Spleen (tissue), 11 donors: ENCODE data around the gene DNASE1L2. TPM values are rescaled to one million over a fixed set of nuclear protein-coding genes. Genes with fewer than 3 reads are reported as not detected.
"Not testable (repeated sequence)": the region's sequence is repeated elsewhere in the genome, so short reads cannot be mapped to it uniquely, and the experiment has no call there.

Experiments
- DNase-seq: peaks from one replicate; pipeline ENCODE4 v3.0.0-alpha.2; 2020
- H3K27ac ChIP-seq, 8 donors: fragments of 200-600 bp; sonication (generic) in 7 of 8; 1 replicate in 4 of 8; 2 replicates in 4 of 8; pipeline versions ENCODE4 v1.5.0 to v1.8.0; 2016 to 2021; ENCODE audit warnings: inconsistent platforms in 4 of 8, mild to moderate bottlenecking in 4 of 8, moderate library complexity in 1 of 8
- H3K27me3 ChIP-seq, 7 donors: fragments of 200-600 bp; sonication (generic) in 6 of 7; replicated peaks in 1 of 7; 1 replicate in 4 of 7; 2 replicates in 3 of 7; pipeline versions ENCODE4 v1.5.0 to v1.8.0; 2016 to 2021; ENCODE audit warnings: inconsistent platforms in 3 of 7, mild to moderate bottlenecking in 1 of 7
- H3K36me3 ChIP-seq, 6 donors: fragments of 200-600 bp; sonication (generic) in 5 of 6; 1 replicate in 4 of 6; 2 replicates in 2 of 6; pipeline versions ENCODE4 v1.5.0 to v1.8.0; 2016 to 2021; ENCODE audit warnings: inconsistent platforms in 2 of 6
- H3K4me1 ChIP-seq, 6 donors: fragments of 200-600 bp; sonication (generic) in 5 of 6; 1 replicate in 3 of 6; 2 replicates in 3 of 6; pipeline versions ENCODE4 v1.5.0 to v1.8.0; 2016 to 2021; ENCODE audit warnings: inconsistent platforms in 3 of 6
- H3K4me3 ChIP-seq, 8 donors: fragments of 200-600 bp; sonication (generic) in 7 of 8; 1 replicate in 4 of 8; 2 replicates in 4 of 8; pipeline versions ENCODE4 v1.5.0 to v1.8.0; 2016 to 2021; ENCODE audit warnings: inconsistent platforms in 4 of 8, mild to moderate bottlenecking in 4 of 8, moderate library complexity in 2 of 8
- H3K9me3 ChIP-seq, 8 donors: fragments of 200-600 bp; sonication (generic) in 7 of 8; 1 replicate in 4 of 8; 2 replicates in 4 of 8; pipeline versions ENCODE4 v1.5.0 to v1.8.0; 2016 to 2021; ENCODE audit warnings: inconsistent platforms in 4 of 8
- CTCF ChIP-seq, 11 experiments: fragments of 200-600 bp in 7 of 11; fragments of 450-650 bp in 4 of 11; sonication (generic) in 4 of 11; IDR thresholded peaks in 8 of 11; conservative IDR thresholded peaks in 3 of 11; 1 replicate in 7 of 11; 2 replicates in 4 of 11; pipeline versions ENCODE4 v1.4.0 to v1.8.0; 2016 to 2021; ENCODE audit warnings: antibody characterized with exemption in 11 of 11, inconsistent platforms in 4 of 11, mild to moderate bottlenecking in 1 of 11
- POLR2A ChIP-seq, 3 donors: fragments of 450-650 bp; IDR thresholded peaks; one replicate each; pipeline ENCODE4 v1.5.1; 2017; ENCODE audit warnings: antibody characterized with exemption in 3 of 3, mild to moderate bottlenecking in 1 of 3
- POLR2AphosphoS5 ChIP-seq, 3 donors: sonication (generic); formaldehyde crosslinking; IDR thresholded peaks; one replicate each; pipeline ENCODE4 v1.5.1; 2017; ENCODE audit warnings: antibody characterized with exemption in 3 of 3
- WGBS, 5 donors: extraction: QIAGEN DNeasy Blood & Tissue Kit in 3 of 5; methylation state at CpG; one replicate each; pipeline versions ENCODE4 v1.1.5 to v1.1.7; 2013 to 2018; 5-methylcytosine and 5-hydroxymethylcytosine counted together
- intact Hi-C: fragments of 100-400 bp; cut with DNase I; formaldehyde crosslinking; loops from one replicate; pipeline ENCODE4 v1.15.0; 2023; ENCODE audit warnings: low total_unique reads
- polyA plus RNA-seq, 3 donors: library from polyadenylated mRNA; stranded (reverse); fragments of 200-250 nt; gene quantifications; one replicate each; pipeline ENCODE4 v1.2.1, GENCODE V29; 2013
- total RNA-seq, 7 donors: library from RNA; depleted of rRNA in 3 of 7; stranded (reverse); fragments of >200 nt in 3 of 7; fragmentation: NEBNext Ultra II Directional in 4 of 7; extraction: Animal tissue kit (Norgen Biotek cat#: 25700) in 4 of 7; gene quantifications; one replicate each; pipeline versions ENCODE4 v1.1.0 to v1.2.1, GENCODE V29; 2016 to 2021
- donor health status: healthy with polysubstance abuse.
- donor health status: DM: no; HTN: no; CAD: no; lungs with moderate emphysema.
- donor health status: DM: no; HTN: no; CAD: no.
- donor health status: Bipolar disorder and iron deficiency.
- donor health status: healthy.
- donor health status: DM: no; HTN: no; CAD: no.
- donor health status: DM: yes; HTN: yes; CAD: no.

Gene DNASE1L2
- total and polyA plus RNA-seq, 10 donors: 0.59 to 2.2 (median 1.2) TPM

DNA sequence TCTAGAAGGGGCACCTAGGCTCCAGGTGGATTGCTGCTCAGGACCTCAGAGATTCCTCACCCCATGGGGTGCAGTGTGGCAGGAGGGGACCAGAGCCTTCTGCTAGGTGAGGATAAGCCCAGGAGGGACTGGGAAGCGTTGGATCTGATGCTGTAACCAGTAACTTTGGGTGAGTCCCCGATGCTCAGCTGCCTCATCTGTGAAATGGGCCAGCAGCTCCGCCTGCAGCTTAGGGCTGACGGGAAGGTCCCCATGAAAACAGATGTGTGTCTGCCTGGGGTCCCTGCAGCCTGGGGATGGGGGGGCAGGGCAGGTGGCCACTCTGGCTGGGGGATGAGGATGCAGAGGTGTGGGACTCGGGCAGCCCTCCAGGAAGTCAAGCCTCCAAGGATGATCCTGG lies 37.1 kb upstream of the DNASE1L2 start:
- Histone ChIP-seq H3K27me3 (peaks cover 9 to 59% (median 37%) of the 10 kb centered on the region in 7 donors), H3K4me3 (no peak overlapping the region), H3K4me1 (peaks cover 9 to 22% (median 17%) of the 10 kb centered on the region in 6 donors), H3K27ac (no peak overlapping the region), H3K36me3 (no peaks in the 10 kb centered on the region), H3K9me3 (no peaks in the 10 kb centered on the region)
- 67 to 89% (median 76%) methylated on average over 4 to 5 of the region's 5 CpGs for WGBS, 5 donors
- no peak for TF ChIP-seq POLR2A (IDR thresholded peaks at IDR 0.05)
- TF ChIP-seq POLR2AphosphoS5 (IDR thresholded peaks at IDR 0.05): no peak
- no peak for TF ChIP-seq CTCF (IDR thresholded peaks at IDR 0.05 in 8 of 11, conservative IDR thresholded peaks at IDR 0.05 in 3 of 11)
- DNase-seq: no peak
- intact Hi-C loops: no loop called here

GRCh38 chr16:2199621-2200139 lies 36.6 kb upstream of the DNASE1L2 start:
- intact Hi-C loops: no loop called here
- Histone ChIP-seq H3K4me1 (peaks cover 11 to 28% (median 22%) of the 10 kb centered on the region in 6 donors), H3K27ac (no peak overlapping the region), H3K9me3 (no peaks in the 10 kb centered on the region), H3K27me3 (peaks cover 9 to 53% (median 31%) of the 10 kb centered on the region in 7 donors), H3K36me3 (no peaks in the 10 kb centered on the region), H3K4me3 (no peak overlapping the region)
- WGBS, 5 donors: 71 to 79% (median 77%) methylated on average over 4 to 14 of the region's 14 CpGs
- no peak for TF ChIP-seq POLR2AphosphoS5 (IDR thresholded peaks at IDR 0.05)
- no peak for TF ChIP-seq POLR2A (IDR thresholded peaks at IDR 0.05)
- no peak for TF ChIP-seq CTCF (IDR thresholded peaks at IDR 0.05 in 8 of 11, conservative IDR thresholded peaks at IDR 0.05 in 3 of 11)
- DNase-seq: no peak

- intact Hi-C loops: no loop called here
- DNase-seq: no peak
- Histone ChIP-seq H3K9me3 (no peaks in the 10 kb centered on the region), H3K36me3 (no peaks in the 10 kb centered on the region), H3K4me3 (no peak overlapping the region), H3K27ac (no peak overlapping the region), H3K4me1 (peaks cover 11 to 26% (median 21%) of the 10 kb centered on the region in 6 donors), H3K27me3 (peaks cover 5 to 47% (median 26%) of the 10 kb centered on the region in 7 donors)
- 79 to 88% (median 85%) methylated on average over 6 of the region's 6 CpGs for WGBS, 5 donors
- TF ChIP-seq POLR2AphosphoS5 (IDR thresholded peaks at IDR 0.05): no peak
- no peak for TF ChIP-seq CTCF (IDR thresholded peaks at IDR 0.05 in 8 of 11, conservative IDR thresholded peaks at IDR 0.05 in 3 of 11)
These were observed 35.9 kb upstream of the DNASE1L2 start for GRCh38 chr16:2200313-2200712.

GRCh38 chr16:2203119-2203688 lies 33.0 kb upstream of the DNASE1L2 start:
- H3K9me3 ChIP-seq, DNase-seq, H3K27ac ChIP-seq, H3K4me3 ChIP-seq, intact Hi-C loops: not testable (repeated sequence)
- WGBS, 5 donors: 92 to 97% (median 94%) methylated on average over 8 of the region's 8 CpGs
- peaks cover 0 to 18% (median 15%) of the 10 kb centered on the region in 6 donors for H3K36me3 ChIP-seq
- peaks cover 12 to 37% (median 32%) of the 10 kb centered on the region in 6 donors for H3K4me1 ChIP-seq
- peaks cover 0 to 20% (median 4%) of the 10 kb centered on the region in 7 donors for H3K27me3 ChIP-seq
